GM18907 (cell line): ENCODE results near the gene HCN2.

ENCODE experiments used
- ATAC-seq: cut with Tn5 transposase; IDR thresholded peaks from one replicate; pipeline ENCODE4 v1.9.1; 2021; ENCODE audit warnings: mild to moderate bottlenecking, moderate library complexity; ENCODE audit not compliant: unreplicated experiment

Gene HCN2

GRCh38 chr19:651114-651818, 61.6 kb downstream of the HCN2 start:
- ATAC-seq, result no peak

GRCh38 chr19:651991-652390, 62.3 kb downstream of the HCN2 start:
- ATAC-seq, result no peak

GRCh38 chr19:652467-653389, 63.0 kb downstream of the HCN2 start:
- ATAC-seq, result no peak

GRCh38 chr19:653425-653824, 63.7 kb downstream of the HCN2 start:
- ATAC-seq, result no peak

- ATAC-seq, result no peak
These were observed 66.0 kb downstream of the HCN2 start for GRCh38 chr19:655691-656090.

- ATAC-seq, result no peak
These were observed 67.3 kb downstream of the HCN2 start for GRCh38 chr19:656751-657559.

- no peak for ATAC-seq
These were observed 67.9 kb downstream of the HCN2 start for GRCh38 chr19:657611-658010.

GRCh38 chr19:658059-658839, 68.6 kb downstream of the HCN2 start:
- ATAC-seq, result no peak

GRCh38 chr19:658916-659839, 69.5 kb downstream of the HCN2 start:
- no peak for ATAC-seq

GRCh38 chr19:660793-661426, 71.2 kb downstream of the HCN2 start:
- ATAC-seq, result no peak

- ATAC-seq, result no peak
These were observed 71.9 kb downstream of the HCN2 start for GRCh38 chr19:661427-662196.

GRCh38 chr19:662207-662961, 72.7 kb downstream of the HCN2 start:
- peak; percentile 19 for ATAC-seq

- ATAC-seq, result peak; percentile 54
These were observed 73.4 kb downstream of the HCN2 start, which contains the start of gene RNF126 for GRCh38 chr19:662962-663681. TSS of gene RNF126 (minus strand) at chr19:663214. CDS start at chr19:663121, 93 bp downstream.

GRCh38 chr19:663682-664117, 74.0 kb downstream of the HCN2 start:
- no peak for ATAC-seq

GRCh38 chr19:664913-665443, 75.3 kb downstream of the HCN2 start:
- ATAC-seq, result no peak
